Measurements from ENCODE around the gene NLK. TPM values are rescaled to one million over a fixed set of nuclear protein-coding genes. Genes with fewer than 3 reads are reported as not detected.
"Not testable (repeated sequence)": the region's sequence is repeated elsewhere in the genome, so short reads cannot be mapped to it uniquely, and the experiment has no call there.

NLK gene
- total RNA-seq, 6 experiments from 2014 or later: 8.8 to 10.6 (median 9.9) TPM

- peak overlapping the region in 1 of 3 donors; percentile 10 for H3K27ac ChIP-seq
Measured at GRCh38 chr17:28033972-28034714, 8.3 kb upstream of the NLK start.

GRCh38 chr17:28035452-28035851, 7.0 kb upstream of the NLK start:
- intact Hi-C loops (cut with DNase I): not testable (repeated sequence)

More at GRCh38 chr17:28033972-28034714, 8.3 kb upstream of the NLK start:
- Histone ChIP-seq H3K9me3 (no peaks in the 10 kb centered on the region), H3K27me3 (no peaks in the 10 kb centered on the region), H3K4me3 (no peak overlapping the region), H3K36me3 (no peaks in the 10 kb centered on the region), H3K4me1 (no peaks in the 10 kb centered on the region)
- ATAC-seq (peak; percentile 43 to 87 (median 66)), DNase-seq (no peak)
- 52% methylated on average over 8 of the region's 8 CpGs for WGBS (ENCODE audit: insufficient coverage, low coverage, low lambda C conversion rate, missing lambda C conversion rate)
- TF ChIP-seq POLR2A (IDR thresholded peaks at IDR 0.05) (no peak), CTCF (IDR thresholded peaks at IDR 0.05) (no peak)
- intact Hi-C loops (cut with DNase I): no loop called here

GRCh38 chr17:28035884-28036283, 6.6 kb upstream of the NLK start:
- 88% methylated on average over 2 of the region's 2 CpGs for WGBS (ENCODE audit: insufficient coverage, low coverage, low lambda C conversion rate, missing lambda C conversion rate)
- intact Hi-C loops (cut with DNase I); H3K36me3 ChIP-seq; H3K27me3 ChIP-seq; H3K4me3 ChIP-seq; DNase-seq; H3K27ac ChIP-seq; H3K4me1 ChIP-seq; H3K9me3 ChIP-seq; ATAC-seq: not testable (repeated sequence)

More at GRCh38 chr17:28035452-28035851, 7.0 kb upstream of the NLK start:
- not testable (repeated sequence) for H3K36me3 ChIP-seq, H3K4me3 ChIP-seq, H3K4me1 ChIP-seq, H3K9me3 ChIP-seq, H3K27ac ChIP-seq, H3K27me3 ChIP-seq, DNase-seq, ATAC-seq
- WGBS (ENCODE audit: insufficient coverage, low coverage, low lambda C conversion rate, missing lambda C conversion rate): 84% methylated on average over 4 of the region's 4 CpGs

- no peaks in the 10 kb centered on the region for H3K9me3 ChIP-seq
- H3K27me3 ChIP-seq: no peaks in the 10 kb centered on the region
- TF ChIP-seq POLR2A (IDR thresholded peaks at IDR 0.05): no peak
- no peak for TF ChIP-seq CTCF (IDR thresholded peaks at IDR 0.05)
- ATAC-seq: no peak
- no peak overlapping the region for H3K4me3 ChIP-seq
- intact Hi-C loops (cut with DNase I): no loop called here
- H3K36me3 ChIP-seq: no peaks in the 10 kb centered on the region
- no peak for DNase-seq
- H3K4me1 ChIP-seq: peaks cover 0 to 21% (median 3%) of the 10 kb centered on the region in 4 donors
- 40% methylated on average over 1 of the region's 1 CpG for WGBS (ENCODE audit: insufficient coverage, low coverage, low lambda C conversion rate, missing lambda C conversion rate)
- no peak overlapping the region for H3K27ac ChIP-seq
Measured at GRCh38 chr17:28038802-28039201, 3.7 kb upstream of the NLK start.

GRCh38 chr17:28039251-28039650, 3.2 kb upstream of the NLK start:
- H3K27me3 ChIP-seq: no peaks in the 10 kb centered on the region
- peaks cover 0 to 23% (median 5%) of the 10 kb centered on the region in 4 donors for H3K4me1 ChIP-seq
- TF ChIP-seq CTCF (IDR thresholded peaks at IDR 0.05) (no peak), POLR2A (IDR thresholded peaks at IDR 0.05) (no peak)
- 39% methylated on average over 3 of the region's 3 CpGs for whole genome bisulfite sequencing (ENCODE audit: insufficient coverage, low coverage, low lambda C conversion rate, missing lambda C conversion rate)
- H3K27ac ChIP-seq: no peak overlapping the region
- DNase-seq (no peak), ATAC-seq (no peak)
- H3K9me3 ChIP-seq: no peaks in the 10 kb centered on the region
- no peak overlapping the region for H3K4me3 ChIP-seq
- intact Hi-C loops (cut with DNase I): no loop called here
- no peaks in the 10 kb centered on the region for H3K36me3 ChIP-seq
